ENCODE results near the gene TMEM144.
"Not testable (repeated sequence)": the region's sequence is repeated elsewhere in the genome, so short reads cannot be mapped to it uniquely, and the experiment has no call there.

TMEM144 gene

DNA sequence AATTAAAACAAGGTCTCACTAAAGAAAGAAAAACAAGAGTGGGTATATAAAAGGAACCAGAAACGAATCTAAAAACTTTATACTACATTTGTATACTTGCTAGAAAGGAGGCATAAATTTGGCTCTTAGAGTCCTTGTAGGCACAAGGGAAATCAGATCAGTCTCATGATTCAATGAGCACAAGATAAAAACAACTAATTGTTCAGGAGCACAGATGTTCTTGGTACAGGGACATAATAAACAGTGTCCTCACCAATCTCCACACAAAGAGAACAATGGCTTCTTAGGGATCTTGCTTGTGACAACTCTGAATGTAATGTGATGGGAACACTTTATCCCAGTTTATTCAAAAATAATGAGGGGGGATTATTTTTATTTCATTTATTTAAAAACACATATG is 28.3 kb downstream of the TMEM144 start:
- DNase-seq = no peak

DNA sequence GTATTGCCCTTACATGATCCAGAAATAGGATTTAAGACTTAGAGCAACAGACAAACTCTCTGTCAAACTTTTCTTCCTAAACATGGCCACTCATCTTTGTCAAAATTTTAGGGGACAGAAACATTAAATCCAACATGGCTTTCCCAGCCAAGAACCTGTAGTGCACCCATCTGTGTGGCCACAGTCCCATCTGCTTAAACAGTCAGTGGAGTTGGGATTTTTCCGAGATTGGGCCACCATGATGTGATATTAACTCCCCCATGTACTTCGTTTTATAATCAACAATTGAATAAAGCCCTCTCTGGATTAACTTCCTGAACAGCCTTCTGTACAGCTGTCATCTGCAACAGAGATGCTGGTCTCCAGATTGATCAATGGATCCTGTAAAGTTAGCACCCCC is 28.9 kb downstream of the TMEM144 start:
- no peak for DNase-seq

- DNase-seq = no peak
Observed at GRCh38 chr4:158243071-158243470, 32.8 kb downstream of the TMEM144 start.

DNA sequence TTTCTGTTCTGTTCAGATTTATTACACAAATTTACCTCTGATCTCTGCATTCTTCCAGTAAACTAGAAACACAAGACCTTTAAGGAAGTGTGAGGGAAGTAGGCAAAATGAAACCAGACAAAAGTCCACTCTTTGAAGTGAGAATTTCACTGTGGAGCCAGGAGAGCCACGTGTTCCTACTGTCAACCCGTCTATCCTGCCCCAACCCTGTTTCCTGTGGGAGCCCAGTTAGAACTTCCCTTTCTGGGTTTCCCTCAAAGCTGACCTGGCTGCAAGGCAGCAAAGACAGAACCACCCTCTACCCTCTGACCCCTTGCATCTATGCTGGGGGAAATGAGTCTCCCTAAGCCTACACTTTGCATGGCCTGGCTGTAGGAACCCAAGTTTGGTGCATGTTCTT is 40.0 kb downstream of the TMEM144 start:
- DNase-seq = no peak

- peak; percentile 4 for DNase-seq
Observed at GRCh38 chr4:158253350-158253980, 43.2 kb downstream of the TMEM144 start.

GRCh38 chr4:158254292-158254691 is 44.0 kb downstream of the TMEM144 start:
- no peak for DNase-seq

GRCh38 chr4:158255727-158256324 is 45.5 kb downstream of the TMEM144 start:
- no peak for DNase-seq

GRCh38 chr4:158259955-158260575 is 49.8 kb downstream of the TMEM144 start:
- no peak for DNase-seq

- no peak for DNase-seq
Observed at GRCh38 chr4:158261480-158261879, 51.2 kb downstream of the TMEM144 start.

DNA sequence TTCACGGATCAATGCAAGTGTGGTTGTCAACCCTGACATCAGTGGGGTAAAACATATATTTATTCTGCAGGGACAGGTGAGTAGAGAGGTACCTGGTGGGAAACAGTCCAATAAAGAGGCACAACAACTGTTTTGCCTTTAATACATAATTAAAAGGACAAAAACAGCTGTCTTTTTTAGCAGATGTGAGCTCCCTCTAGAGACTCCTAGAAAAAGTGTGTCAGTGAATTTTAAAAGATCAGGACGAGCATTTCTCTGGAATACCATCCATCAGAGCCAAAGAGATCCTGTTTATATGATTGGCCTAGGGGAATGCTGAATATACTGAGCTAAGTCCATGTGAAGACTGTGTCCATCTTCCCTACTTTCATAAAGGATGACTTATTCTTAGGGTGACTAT is 58.3 kb downstream of the TMEM144 start:
- no peak for DNase-seq

DNA sequence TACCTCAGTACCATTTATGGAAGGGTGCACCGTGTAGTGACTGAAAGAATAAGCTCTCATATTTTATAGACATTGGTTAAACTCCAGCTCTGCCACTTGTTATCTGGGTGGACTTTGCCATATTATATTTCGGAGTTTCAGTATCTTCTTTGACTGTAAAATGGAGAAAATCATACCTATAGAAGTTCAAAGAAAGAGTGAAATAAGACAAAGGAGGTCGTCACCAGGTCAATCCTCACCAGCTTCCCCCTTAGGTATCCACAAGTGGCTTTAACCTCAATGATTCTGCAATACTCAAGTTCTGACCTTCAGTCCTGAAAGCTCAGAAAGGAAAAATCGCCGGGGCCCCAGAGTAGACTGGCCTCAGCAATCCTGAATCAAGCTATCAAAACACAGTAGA is 64.3 kb downstream of the TMEM144 start:
- no peak for DNase-seq

DNA sequence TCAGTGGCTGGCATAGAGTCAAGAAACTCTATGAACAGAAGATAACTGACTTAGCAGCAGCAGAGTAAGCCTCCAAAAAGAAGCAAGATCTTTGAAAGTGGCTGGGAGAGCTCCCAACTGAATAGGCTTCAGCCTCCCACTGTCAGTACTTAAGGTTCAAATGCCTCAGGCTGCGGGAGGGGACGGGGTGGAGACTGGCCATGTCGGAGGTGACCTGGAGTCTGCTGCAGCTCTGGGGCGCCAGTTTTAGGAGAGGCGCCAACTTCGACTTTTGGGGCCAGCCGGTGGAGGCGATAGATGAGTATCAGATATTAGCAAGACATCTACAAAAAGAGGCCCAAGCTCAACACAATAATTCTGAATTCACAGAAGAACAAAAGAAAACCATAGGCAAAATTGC is 67.3 kb downstream of the TMEM144 start:
- DNase-seq = no peak

DNA sequence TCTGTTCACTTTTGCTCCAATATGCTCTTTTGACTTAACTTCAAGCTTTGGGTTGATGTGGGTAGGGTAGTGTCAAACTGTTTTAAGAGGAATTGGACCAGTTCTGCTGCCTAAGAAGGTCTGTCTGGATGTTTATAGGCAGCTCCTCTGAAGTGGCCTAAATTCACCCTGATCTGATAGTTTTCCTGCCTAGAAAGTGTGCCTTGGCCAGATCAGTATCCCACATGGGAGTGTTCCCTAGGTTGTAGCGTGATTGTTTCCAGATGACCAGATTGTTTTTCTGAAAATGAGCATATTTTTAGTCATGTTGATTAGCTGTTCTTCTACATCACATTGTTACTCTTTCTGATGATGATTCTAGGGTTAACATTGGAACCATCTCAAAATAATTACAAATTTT is 68.8 kb downstream of the TMEM144 start:
- DNase-seq = not testable (repeated sequence)

GRCh38 chr4:158280856-158281255 is 70.6 kb downstream of the TMEM144 start:
- DNase-seq = no peak

DNA sequence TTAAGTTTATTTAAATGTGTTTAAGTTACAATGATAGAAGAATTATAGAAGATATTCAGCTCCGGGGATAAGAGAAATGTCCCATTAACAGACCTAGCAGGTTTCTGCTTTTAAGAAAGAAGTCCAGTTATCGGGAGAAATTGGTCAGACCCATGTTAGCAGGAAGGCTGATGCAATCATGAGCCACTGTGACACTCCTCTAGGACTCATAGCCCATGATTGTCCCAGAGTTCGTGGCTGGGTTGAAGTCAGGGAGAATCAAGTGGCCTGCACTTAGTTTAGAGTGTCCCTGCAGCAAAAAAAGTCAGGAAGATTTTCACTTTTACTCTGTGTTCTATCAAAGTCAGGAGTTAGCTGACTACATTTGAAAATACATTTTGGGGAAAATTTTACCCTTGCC is 72.0 kb downstream of the TMEM144 start:
- DNase-seq = no peak

- DNase-seq = no peak
Observed at GRCh38 chr4:158285429-158286216, 75.3 kb downstream of the TMEM144 start.

DNA sequence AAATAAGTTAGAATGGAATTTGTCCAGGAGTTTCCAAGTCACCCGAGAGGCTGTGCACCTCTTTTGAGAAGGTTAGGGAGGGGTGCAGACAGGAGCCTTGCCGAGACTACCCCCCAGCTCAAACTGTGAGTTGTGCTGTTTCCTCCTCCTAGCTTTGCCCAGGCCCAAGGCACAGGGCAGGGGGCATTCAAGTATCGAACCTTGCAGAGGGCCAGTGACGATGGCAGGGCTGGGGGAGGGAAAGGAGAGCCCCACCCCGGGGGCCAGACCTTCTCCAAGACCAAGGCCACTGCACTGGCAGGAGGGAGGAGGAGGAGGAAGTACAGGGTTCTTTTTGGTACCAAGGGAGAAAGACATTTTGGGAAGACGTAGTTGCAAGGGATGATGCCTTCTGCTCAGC is 80.6 kb downstream of the TMEM144 start:
- DNase-seq = no peak

GRCh38 chr4:158291334-158292055 is 81.2 kb downstream of the TMEM144 start:
- DNase-seq = no peak

DNA sequence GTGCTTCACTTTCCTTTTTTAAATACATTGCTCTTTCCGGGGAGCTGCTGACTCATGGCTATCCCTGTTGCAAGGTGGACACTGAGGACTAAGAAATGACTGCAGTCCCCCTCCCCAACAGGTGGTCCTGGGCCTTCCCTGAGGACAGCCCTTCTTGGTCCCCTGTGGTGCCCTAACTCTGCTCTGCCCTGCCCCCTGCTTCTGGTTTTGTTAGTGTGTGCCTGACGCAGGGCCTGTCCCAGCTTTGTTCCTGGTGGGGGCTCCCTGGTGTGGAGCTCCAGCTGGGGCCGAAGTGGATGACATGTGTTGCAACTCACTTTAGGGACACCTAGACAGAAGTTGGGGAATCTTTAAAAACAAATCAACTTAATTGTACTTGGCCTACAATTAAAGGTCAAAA is 81.9 kb downstream of the TMEM144 start:
- DNase-seq = no peak

DNA sequence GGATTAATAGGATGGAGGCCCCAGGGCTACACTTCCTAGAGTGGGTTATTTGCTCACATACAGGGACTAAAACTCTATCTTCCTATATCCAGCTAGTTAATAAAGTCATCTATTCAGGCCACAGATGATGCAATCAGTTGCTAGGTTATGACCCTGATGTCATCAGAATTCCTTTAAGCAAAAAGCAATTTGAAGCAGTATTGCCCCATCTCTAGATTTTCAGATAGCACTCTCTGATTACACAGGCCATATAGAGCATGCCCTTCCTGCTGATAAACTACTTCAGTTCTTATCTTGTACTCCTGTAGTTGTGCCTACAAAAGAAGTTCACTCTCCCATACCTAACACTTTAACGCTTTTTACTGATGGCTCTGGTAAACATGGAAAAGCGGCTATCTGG is 84.8 kb downstream of the TMEM144 start:
- no peak for DNase-seq

- no peak for DNase-seq
Observed at GRCh38 chr4:158297866-158298265, 87.6 kb downstream of the TMEM144 start.

DNA sequence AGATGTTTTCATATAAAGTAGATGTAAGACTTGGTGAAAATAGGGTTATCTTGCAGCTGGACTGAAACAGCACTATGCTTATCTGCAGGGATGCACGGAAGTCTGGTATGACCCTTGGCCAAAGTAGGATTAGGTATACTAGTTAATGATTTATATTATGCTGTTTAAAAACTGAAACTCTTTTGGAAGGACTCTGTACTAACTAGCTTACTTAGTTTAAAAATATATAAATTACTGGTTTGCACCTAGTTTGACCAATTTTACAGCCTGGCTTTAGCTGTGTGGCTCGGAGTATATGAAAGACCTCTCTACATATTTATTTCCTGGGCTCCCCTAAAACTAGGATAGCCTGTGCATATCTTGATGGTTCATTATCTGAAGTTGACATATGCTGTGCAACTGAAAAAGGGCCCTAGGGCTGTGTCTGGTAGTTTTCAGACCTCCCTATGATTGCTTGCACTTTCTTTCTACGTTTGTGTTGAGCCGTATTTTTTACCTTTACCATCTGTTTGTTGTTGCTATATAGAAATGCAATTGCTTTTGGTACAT is 89.2 kb downstream of the TMEM144 start:
- no peak for DNase-seq

- DNase-seq = no peak
Observed at GRCh38 chr4:158300012-158300411, 89.7 kb downstream of the TMEM144 start.
